BE2C (cell line): ENCODE data around the gene CADPS2.

Source experiments
- DNase-seq: peaks from one replicate; pipeline ENCODE4 v3.0.0-alpha.2; 2020
- H3K27me3 ChIP-seq: fragments of 250-450 bp; sonication (Bioruptor Pico); 2 replicates; pipeline ENCODE4 v1.5.1; 2020; ENCODE audit warnings: mild to moderate bottlenecking
- H3K36me3 ChIP-seq: fragments of 250-450 bp; sonication (Bioruptor Pico); 2 replicates; pipeline ENCODE4 v1.5.1; 2020; ENCODE audit warnings: mild to moderate bottlenecking
- H3K4me1 ChIP-seq: fragments of 250-450 bp; sonication (Bioruptor Pico); 2 replicates; pipeline ENCODE4 v1.5.1; 2020
- H3K4me3 ChIP-seq: 2 replicates; pipeline ENCODE4 v1.5.1; 2011; ENCODE audit warnings: low read depth, low read length
- H3K9me3 ChIP-seq: fragments of 250-450 bp; sonication (Bioruptor Pico); 2 replicates; pipeline ENCODE4 v1.5.1; 2020
- CTCF ChIP-seq: IDR thresholded peaks from 2 replicates; pipeline ENCODE4 v1.5.1; 2012; ENCODE audit warnings: mild to moderate bottlenecking, low read depth, low read length

The CADPS2 gene

DNA sequence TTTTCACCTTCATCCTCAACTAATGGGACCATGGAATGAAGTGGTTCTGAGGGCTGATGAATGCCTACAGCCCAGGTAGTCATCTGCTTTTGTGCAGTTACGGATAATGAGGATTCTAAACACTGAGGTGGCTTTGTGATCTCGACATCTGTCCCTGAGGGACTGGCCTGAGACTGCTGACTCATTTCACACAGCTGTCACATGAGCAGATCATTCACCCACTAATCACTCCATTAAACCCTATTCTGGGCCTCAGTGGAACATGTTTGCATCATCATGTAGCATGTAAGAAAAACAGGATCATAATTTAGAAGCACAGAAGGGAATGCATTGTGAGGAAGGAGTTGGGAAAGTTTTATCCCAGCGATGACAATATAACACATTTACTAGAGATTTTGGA is 502.3 kb downstream of the CADPS2 start:
- DNase-seq, result no peak
- H3K4me1 ChIP-seq, result no peaks in the 10 kb centered on the region

GRCh38 chr7:122380992-122381391 is 505.3 kb downstream of the CADPS2 start:
- Histone ChIP-seq H3K4me1 (no peaks in the 10 kb centered on the region), H3K9me3 (no peaks in the 10 kb centered on the region), H3K27me3 (no peaks in the 10 kb centered on the region), H3K36me3 (no peaks in the 10 kb centered on the region), H3K4me3 (no peak overlapping the region)
- no peak for TF ChIP-seq CTCF
- no peak for DNase-seq

More for the DNA sequence above, 502.3 kb downstream of the CADPS2 start:
- H3K36me3 ChIP-seq, result no peaks in the 10 kb centered on the region
- H3K9me3 ChIP-seq, result no peaks in the 10 kb centered on the region
- no peak overlapping the region for H3K4me3 ChIP-seq
- TF ChIP-seq CTCF, result no peak
- no peaks in the 10 kb centered on the region for H3K27me3 ChIP-seq

- H3K4me1 ChIP-seq, result no peaks in the 10 kb centered on the region
- no peak overlapping the region for H3K4me3 ChIP-seq
- no peaks in the 10 kb centered on the region for H3K9me3 ChIP-seq
- no peaks in the 10 kb centered on the region for H3K27me3 ChIP-seq
- no peaks in the 10 kb centered on the region for H3K36me3 ChIP-seq
- no peak for DNase-seq
- no peak for TF ChIP-seq CTCF
Measured at GRCh38 chr7:122379491-122379890, 506.8 kb downstream of the CADPS2 start.

DNA sequence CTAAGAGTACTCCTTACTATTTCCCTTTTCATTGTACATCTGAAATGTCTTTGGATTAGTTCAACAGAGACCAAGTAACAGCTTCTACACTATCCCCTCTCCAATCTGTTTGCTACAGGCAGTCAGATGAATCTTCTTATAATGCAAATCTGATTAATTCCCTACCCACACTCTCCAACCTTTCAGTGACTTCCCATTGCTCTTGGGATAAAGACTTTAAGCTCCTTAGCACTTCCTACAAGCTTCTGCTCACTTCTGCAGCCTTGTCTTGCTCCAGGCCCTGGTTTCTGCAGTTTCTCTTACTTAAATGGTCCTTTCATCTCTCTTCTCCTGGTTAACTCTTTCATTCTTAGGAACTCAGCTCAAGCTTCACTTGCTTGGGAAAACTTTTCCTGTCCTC is 516.5 kb downstream of the CADPS2 start:
- TF ChIP-seq CTCF, result no peak
- Histone ChIP-seq H3K9me3 (no peaks in the 10 kb centered on the region), H3K36me3 (no peaks in the 10 kb centered on the region), H3K4me3 (no peak overlapping the region), H3K4me1 (no peaks in the 10 kb centered on the region), H3K27me3 (no peaks in the 10 kb centered on the region)
- no peak for DNase-seq

DNA sequence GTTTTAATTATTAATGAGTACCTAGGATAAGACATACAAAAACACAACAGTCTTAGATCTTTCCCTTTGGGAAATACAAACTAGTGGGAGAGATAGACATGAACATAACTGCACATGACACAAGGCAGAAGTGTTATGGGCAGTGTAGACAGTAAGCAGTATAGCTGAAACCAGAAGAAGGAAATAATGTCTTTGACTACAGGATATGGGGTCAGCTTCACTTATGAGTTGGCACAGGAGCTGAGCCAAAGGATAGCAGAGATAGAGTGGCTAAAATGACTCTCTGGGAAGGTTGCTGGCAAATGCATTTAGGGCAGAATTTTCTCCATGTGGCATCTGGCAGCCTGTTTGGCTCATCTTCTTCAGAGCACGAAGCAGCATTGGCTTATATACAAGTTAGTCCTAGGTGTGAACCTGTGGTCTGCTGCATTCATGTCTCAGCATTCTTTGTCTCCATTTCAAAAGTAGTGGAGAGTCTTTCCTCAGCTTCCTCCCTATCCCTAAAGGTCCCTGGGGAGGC is 521.4 kb downstream of the CADPS2 start:
- no peak for DNase-seq
- Histone ChIP-seq H3K9me3 (no peaks in the 10 kb centered on the region), H3K4me1 (no peaks in the 10 kb centered on the region), H3K4me3 (no peak overlapping the region), H3K36me3 (no peaks in the 10 kb centered on the region), H3K27me3 (no peaks in the 10 kb centered on the region)
- no peak for TF ChIP-seq CTCF

- no peak overlapping the region for H3K4me3 ChIP-seq
- no peak for TF ChIP-seq CTCF
Measured at GRCh38 chr7:122363144-122363543, 523.1 kb downstream of the CADPS2 start.

More at GRCh38 chr7:122363144-122363543, 523.1 kb downstream of the CADPS2 start:
- H3K36me3 ChIP-seq, result no peaks in the 10 kb centered on the region
- no peaks in the 10 kb centered on the region for H3K9me3 ChIP-seq
- DNase-seq, result no peak
- H3K27me3 ChIP-seq, result no peaks in the 10 kb centered on the region
- no peaks in the 10 kb centered on the region for H3K4me1 ChIP-seq
